ENCODE data around the gene MRPL19.

Gene MRPL19

DNA sequence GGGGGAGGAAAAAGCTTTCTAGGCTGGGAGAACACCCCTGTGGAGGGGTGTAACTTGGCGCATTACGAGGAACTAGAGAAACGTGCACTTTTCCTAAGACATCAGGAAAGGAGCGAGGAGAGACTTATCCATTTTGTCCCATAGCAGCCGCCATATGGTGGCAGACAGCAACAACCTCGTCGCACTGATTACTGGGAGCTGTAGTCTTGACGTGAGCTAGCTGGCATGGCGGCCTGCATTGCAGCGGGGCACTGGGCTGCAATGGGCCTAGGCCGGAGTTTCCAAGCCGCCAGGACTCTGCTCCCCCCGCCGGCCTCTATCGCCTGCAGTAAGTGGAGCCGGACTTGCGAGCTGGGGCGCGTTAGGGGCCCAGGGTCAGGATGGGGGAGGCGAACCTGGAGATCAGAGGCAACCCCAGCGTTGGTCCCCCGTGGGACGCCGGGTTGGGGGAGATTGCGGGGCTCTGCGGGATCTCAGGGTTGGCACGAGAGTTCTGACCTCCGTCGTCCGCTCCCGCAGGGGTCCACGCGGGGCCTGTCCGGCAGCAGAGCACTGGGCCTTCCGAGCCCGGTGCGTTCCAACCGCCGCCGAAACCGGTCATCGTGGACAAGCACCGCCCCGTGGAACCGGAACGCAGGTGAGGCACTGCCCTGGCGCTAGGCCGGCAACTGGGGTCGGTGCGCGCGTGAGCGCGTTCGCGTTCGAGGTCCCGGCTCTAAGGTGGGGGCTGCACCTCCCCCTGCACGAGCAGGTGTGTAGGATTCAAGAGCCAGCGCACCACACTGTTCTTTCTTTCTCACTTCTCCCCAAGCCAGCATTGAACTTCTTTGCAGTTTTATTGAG, at the start of gene MRPL19:
Gene MRPL19 (plus strand): TSS at position 201 of the 843 bp plus-strand sequence. CDS start 25 bp downstream, at position 226.
- peak; percentile 42 to 53 for DNase-seq (ENCODE audit: extremely low read depth in 1 of 2, low read depth in 1 of 2)

DNA sequence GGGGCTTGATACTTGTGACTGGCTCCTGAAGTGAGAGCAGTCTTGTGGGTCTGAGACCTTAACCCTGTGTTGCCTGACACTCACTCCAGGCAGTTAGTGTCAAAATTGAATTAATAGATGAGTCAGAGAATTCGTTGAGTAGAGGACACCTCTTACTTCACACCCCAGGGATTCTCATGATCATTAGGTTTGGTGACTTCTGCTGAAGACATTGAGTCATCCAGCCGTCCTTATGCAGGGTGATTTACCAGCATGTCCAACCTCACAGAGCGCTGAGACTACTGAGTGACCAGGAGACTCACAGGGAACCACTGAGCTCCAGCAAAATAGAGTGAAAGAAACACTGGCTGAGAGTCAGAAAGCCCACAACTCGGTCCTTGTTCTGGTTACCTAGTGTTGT, 49.8 kb upstream of the MRPL19 start:
- DNase-seq (ENCODE audit: extremely low read depth in 1 of 2, low read depth in 1 of 2) = no peak

DNA sequence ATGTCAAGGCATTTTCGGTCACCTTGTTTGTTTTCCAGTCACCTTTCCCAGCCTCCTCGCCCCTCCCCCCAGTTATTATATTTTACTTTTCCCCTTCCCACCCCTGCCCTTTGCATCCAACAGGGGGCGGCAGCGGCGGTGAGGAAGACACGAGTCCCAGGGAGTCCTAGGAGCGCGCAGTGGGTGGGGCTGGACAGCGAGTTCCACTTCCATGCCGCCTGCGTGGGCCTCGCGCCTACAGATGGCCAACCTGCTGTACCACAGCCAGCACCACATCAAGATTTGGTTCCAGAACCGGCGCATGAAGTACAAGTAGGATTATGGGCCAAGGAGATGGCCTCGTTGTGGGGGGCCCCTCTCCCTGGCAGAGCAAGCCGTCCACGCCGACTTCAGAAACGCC, 48.6 kb upstream of the MRPL19 start:
- DNase-seq (ENCODE audit: extremely low read depth in 1 of 2, low read depth in 1 of 2) = no peak

DNA sequence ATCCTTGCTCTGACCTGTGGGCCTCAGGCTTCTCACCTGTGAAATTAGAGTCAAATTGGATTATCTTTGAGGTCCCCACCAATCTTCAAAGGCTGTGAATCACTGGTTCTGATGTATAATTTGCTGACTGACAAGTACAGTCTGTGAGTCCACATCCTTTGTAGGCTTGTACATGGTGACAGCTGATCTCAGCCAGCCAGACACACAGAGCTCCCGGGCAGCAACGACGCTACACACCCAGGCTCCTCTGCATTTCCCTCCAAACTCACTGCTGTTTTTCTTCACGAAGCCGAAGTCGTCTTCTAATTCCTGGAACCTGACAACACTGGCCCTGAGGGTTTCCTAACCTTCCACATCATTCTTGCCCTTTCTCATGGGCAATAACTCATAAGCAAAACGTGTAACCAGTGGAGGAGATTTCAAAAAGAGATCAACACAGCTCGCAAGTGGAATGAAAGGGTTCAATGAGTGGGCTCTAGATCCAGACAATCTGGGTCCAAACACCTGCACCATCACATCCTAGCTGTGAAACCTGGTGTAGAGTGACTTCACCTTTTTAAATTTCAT, 47.9 kb upstream of the MRPL19 start:
- DNase-seq (ENCODE audit: extremely low read depth in 1 of 2, low read depth in 1 of 2) = no peak

DNA sequence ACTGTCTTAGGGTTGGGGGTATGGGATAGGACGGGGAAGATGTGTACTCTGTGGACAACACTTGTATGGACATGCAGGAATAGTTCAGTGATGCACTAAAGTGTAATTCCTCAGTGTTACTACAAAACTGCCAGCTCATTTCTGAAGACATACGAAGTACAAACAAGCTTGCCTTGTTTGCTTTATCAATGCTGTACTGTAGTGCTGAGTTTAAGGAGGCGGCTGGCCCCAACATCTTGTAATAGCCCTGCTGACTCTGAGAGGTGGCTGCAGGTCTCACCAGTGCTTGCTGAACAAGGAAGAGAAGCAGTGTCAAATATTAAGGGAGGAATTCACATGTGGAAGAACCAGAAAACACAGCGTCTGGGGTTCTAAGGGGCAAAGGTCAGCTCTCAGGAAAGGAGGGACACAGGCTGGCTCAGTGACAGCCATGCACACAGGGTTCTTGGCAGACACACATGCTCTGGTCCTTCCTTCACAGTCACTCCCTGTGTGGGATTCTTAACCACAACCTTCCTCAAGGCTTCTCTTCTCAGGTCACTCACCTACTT, 46.0 kb upstream of the MRPL19 start:
- no peak for DNase-seq (ENCODE audit: extremely low read depth in 1 of 2, low read depth in 1 of 2)

DNA sequence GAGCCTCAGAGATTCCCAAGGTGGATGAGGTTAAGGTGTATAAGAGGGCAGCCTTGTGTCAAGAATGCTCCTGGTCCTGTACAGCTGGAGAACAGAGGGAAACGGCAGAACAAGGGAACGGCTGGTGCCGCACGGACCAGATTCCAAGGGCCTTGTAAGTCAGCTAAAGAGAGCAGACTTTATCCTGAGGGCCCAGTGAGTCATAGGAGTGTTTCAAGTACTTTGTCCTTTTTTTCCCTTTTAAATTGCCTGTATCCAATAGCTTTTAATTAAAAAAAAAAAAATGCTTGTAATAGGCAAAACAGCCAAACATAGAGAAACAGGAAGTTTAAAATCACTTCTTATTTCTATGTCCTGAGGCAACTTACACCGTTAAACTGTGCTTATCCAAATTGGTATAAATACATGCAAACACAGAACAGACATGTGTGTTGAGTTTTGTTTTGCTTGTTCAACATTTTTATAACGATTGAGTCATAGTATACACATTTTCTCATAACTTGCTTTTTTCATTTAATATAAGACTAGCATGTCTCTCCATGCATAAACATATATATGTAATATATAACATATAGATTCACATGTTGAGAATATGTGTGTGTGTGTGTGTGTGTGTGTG, 43.8 kb upstream of the MRPL19 start:
- DNase-seq (ENCODE audit: extremely low read depth in 1 of 2, low read depth in 1 of 2) = no peak

DNA sequence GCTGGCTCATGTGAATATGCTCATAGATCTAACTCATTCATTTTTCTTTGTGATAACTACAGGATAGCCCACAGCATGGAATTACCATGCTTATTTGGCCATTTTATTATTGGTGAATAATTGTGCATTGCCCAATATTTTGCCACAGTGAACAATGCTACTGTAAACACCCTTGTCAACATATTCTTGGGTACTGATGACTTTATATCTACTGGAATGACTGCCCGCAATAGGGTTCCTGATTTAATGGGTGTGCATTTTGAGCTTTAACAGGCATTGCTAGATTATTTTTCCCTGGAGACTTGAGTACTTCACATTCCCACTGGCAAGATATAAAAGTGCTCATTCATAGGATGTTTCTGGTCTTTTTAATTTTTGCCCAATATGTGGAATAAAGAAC, 43.1 kb upstream of the MRPL19 start:
- no peak for DNase-seq (ENCODE audit: extremely low read depth in 1 of 2, low read depth in 1 of 2)

DNA sequence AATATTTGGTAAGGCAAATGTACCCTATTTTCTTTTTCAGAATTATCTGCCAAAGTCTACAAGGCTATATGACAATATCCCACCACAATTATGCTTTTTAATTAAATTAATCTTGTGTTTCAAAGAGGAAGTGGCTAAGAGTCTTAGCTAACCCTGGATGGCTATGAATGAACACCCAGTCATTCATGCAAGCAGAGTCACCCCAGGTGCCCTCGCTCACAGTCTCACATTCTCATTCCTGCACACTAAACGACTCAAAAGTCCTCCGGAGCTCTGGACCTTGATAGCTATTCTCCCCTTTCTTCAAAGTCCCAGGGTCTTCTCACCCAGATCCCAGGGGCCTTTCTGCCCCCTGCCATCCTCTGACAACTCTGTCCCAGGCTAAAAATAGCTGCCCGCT, 42.1 kb upstream of the MRPL19 start:
- no peak for DNase-seq (ENCODE audit: extremely low read depth in 1 of 2, low read depth in 1 of 2)

DNA sequence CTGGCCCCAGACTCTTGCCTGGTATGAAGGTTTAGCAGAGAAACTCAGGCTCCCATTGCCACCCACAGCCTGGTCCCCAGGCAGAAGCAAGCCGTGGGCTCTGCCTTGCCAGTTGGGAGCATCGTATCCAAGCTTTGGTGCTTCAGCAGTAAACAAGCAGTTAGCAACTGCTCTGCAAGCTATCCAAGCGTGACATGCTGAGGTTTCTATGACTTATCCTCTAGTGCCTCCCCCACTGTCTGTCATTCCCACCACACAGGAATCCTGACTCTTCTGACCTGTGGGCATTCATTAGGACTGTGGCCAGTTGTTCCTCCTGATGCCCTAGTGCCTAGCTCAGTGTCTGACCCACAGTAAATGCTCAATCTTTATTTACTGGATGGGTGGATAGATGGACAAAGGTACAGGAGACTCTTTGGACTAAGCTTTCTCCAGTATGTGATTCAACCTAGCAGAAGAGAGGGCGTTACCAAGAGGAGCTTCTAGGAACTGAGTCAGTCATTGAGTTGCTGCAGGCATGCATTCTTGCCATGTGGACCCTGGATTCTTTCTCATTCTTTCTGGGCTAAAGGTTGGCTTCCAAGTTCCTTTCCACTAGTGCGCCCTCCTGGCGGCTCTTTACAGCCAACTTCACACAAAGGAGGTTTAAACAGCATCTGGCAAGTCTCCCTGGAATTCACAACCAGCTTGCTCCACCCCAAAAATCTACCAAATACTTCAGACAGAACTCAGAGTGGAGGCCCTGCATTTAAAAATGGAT, 40.6 kb upstream of the MRPL19 start:
- DNase-seq (ENCODE audit: extremely low read depth in 1 of 2, low read depth in 1 of 2) = no peak

DNA sequence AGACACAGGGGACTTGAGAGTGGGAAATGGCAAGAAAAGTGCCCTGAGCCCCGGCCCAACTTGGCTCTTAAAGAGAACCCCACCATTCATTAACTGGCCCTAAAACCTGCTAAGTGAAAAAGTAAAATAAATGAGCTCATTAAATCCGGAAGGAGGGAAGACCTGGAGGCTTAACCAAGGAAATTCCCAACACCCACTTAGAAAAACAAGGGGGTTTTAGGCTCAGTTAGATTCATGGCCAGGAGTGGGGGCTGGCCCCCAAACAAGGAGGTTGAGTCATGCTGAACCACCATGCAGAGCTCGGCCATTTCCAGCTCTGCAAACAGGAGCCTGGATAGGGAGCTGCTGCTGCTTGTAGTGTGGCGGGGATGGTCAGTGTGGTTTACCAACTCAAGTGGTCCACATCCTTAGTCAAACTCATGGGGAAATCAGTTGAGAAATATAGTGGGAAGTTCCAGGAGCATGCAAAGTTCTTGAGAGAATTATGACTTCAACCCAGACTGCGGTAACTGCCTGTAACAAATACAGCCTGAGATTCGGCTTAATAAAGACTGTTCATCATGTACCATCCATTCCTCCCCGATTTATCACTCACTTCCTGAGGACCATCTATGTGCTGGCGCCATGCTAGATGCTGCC, 39.7 kb upstream of the MRPL19 start:
- no peak for DNase-seq (ENCODE audit: extremely low read depth in 1 of 2, low read depth in 1 of 2)

DNA sequence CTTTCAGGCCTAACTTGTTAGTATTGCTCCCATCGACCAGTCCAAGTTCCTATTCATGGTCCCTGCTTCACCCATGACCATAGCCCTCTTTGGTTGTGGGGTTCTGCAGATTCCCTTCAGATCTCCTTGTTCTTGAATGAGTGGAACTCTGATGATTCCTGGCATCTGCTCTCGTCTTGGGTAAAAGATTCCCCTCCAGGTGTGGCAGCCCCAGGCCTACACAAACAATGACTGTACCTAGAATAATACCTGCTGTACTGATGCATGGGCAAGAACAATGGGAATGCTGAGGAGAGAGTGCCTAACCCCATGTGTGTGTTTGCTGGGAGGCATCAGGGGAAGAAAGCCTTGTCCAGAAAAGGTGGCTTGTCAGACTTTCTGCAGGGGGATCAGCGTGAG, 39.2 kb upstream of the MRPL19 start:
- no peak for DNase-seq (ENCODE audit: extremely low read depth in 1 of 2, low read depth in 1 of 2)

DNA sequence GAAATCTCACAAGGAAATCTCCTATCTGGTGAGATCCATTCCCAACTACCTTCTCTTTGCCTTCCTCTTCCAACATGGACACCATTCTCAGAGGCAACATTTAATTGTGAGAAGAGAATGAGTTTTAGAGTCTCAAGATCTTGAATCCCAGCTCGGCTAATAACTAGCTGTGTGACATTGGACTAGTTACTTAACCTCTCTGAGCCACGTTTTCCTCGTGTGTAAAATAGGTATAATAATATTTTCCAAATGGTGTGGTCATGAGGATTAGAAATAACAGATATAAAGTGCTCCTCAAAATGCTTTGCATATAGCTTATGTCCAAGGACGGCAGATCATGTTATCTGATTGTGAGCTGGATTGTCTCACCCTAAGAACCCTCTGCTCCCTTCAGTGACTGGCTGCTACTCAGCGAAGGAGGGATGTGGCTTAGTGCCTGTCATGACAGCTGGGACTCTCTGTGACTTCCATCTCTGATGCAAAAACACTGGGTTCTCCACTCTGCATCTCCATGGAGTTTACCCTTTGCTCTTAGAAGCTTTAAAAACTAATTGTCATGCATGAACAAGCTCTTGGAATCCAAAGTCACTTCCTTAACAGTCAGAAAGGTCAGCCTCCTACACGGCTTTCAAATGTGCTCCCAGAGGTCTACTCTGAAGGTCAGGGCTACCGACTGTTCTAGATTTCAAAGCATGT, 38.4 kb upstream of the MRPL19 start:
- DNase-seq (ENCODE audit: extremely low read depth in 1 of 2, low read depth in 1 of 2) = no peak

DNA sequence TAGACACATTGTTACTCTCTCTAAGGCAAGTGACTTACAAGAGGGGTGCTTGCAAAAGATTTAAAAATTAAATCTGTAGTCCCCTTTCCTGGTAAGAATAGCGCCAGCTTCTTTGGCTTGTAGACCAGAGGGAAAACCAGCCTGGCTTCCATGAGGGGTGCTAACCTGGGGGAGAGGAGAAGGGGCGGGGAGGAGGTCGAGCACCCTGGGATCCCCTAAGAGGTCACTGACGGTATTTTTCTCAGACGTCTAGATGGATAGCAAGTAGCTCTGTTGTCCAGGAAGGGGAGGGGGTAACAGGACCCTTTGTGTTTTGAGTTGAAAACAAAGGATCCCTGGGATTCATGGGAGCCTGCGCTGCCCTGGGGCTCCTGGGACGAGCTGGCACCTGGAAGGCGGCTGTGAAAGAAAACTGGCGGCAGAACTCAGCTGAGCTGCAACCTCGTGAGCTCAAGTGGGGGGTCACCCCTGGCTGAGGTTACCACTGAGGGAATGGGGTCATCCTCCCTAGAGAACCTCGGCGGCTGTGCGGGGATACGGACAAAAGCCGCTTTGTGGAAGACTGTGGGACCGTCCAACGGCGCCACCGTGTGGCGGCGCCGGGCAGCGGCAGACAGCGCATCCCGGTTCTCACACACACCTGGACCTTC, 37.8 kb upstream of the MRPL19 start:
- peak in 1 of 2 donors; percentile 14 for DNase-seq (ENCODE audit: extremely low read depth in 1 of 2, low read depth in 1 of 2)

DNA sequence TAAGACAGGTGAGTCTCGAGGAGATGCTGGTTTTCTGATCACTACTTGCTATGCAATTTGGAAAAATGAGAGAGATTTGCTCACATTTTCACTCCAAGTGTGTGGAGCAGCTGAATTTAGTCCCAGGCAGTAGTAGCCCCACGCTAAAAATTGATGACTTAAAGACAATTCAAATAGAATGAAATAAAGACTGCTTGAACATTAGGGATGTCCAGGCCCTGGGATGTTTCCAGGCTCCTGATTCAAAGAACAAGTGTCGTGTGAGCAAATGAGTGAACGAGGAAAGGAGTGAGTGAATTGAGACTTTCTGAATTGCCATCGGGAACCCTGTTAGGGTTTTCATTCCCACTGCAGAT, 37.3 kb upstream of the MRPL19 start:
- DNase-seq (ENCODE audit: extremely low read depth in 1 of 2, low read depth in 1 of 2) = no peak

DNA sequence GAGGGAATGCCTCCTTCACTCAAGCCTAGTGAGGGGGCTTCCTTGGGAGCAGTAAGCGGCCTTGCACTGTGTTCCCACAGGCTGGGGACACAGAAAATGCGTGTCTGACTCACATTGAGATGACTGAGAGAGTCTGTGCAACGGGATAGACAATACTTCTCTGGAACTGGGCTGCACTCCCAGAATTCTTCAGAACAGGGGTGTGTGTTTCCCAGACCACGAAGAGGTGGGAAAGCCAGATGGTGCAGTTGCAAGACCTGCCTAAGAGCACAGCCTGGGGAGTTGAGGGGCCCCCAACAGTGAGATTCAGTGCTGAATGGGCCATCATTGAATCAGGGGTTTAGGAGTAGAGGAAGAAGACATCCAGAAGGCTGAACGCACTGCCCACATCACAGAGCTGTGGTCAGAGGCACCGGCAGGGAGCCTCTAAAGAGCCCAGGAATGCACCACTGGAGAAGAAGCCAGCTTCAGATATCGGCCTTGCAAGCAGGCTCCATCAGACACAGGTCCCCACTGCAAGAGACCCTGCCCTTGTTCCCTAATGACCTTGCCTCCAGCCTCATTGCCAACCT, 36.6 kb upstream of the MRPL19 start:
- DNase-seq (ENCODE audit: extremely low read depth in 1 of 2, low read depth in 1 of 2) = no peak

DNA sequence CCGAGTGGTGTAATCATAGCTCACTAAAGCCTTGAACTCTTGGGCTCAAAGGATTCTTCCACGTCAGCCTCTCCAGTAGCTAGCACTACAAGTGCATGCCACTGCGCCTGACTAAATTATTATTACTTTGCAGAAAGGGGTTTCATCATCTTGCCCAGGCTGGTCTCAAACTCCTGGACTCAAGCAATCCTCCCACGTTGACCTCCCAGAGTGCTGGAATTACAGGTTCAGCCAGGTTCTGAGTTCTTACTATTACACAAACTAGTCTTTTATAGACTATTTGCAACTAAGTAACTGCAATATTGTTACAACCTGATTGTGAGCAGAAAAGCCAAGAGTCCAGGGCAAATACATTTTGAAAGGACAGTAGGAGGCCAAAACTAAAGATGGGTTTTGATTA, 35.9 kb upstream of the MRPL19 start:
- DNase-seq (ENCODE audit: extremely low read depth in 1 of 2, low read depth in 1 of 2) = no peak

DNA sequence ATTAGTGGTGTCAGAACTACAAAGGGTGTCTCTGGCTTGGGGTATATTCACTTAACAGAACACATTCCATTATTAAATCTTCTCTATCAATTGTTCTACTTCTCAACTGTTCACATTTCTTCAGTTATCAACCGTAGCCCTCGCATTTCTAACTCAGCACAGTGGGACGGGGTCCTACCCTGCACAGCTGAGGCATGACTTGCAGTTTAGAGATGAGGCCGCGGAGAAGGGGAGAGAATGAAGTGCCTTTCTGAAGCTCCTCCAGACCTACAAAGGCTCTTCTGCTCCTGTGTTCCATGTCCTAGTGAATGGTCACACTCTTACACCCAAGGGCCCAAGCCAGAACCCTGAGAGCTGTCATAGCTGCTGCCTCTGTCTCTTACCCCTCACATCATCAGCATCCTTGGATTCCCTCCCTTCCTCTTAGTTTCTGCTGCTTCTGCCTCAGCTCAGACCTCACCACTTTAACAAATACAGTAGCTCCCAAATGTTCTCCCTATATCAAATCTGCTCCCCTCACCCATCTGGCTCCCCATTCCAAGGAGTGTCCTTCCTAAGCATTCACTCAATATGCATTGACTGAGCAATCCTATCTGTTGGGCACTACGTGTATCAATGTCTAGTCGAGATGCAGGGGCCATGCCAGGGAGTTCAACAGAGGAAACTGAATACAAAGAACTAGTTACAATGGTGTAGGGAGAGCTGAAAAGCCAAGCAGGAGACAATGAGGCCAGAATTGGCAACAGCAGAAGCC, 34.3 kb upstream of the MRPL19 start:
- no peak for DNase-seq (ENCODE audit: extremely low read depth in 1 of 2, low read depth in 1 of 2)

DNA sequence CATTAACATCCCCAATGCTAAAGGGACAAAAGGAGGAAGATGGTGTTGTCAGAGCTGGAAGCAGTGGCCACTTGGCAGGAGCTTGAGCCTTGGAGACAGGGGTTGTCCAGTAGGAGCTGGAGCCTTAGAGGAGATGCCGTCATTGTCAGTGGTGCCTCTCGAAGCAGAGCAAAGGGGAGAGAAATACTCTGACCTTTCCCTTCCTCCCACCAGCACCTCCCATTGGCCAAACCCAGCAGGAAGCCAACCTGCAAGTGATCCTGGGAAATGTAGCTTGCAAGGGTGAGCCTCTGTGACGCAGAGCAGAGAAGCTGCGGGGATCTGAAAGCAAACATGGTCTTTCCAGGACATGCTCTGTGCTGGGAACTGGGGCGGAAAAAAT, 33.7 kb upstream of the MRPL19 start:
- DNase-seq (ENCODE audit: extremely low read depth in 1 of 2, low read depth in 1 of 2) = no peak
